ENCODE results near the gene ANKRD12.

ANKRD12 gene

DNA sequence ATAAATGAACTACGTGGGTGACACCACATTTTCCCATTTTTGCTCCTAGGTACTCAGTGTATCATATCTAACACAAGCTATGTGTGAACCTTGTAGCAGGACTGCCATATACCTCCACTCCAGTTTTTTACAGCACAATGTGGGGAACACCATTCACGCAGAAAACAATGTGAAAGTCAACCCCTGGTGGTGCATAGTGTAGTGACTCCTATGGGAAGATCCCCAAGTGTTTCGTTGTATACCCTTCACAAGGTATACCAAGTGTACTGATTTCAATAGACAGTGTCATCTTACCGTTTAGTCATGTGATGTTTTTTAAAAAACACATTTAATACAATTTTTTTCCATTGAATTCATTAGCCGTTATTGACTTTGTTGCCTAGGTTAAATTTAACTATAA is 68.1 kb downstream of the ANKRD12 start:
- Histone ChIP-seq H3K27ac (no peak overlapping the region), H3K9ac (ENCODE audit: insufficient read length) (no peak overlapping the region), H3K4me3 (no peak overlapping the region), H3K36me3 (ENCODE audit: insufficient read depth, low read length) (no peaks in the 10 kb centered on the region; the same call in 1 of the 2 replicates), H3K9me3 (ENCODE audit: low read depth, low read length) (no peaks in the 10 kb centered on the region)
- no peak for TF ChIP-seq EZH2 (IDR thresholded peaks at IDR 0.05)
- TF ChIP-seq FOXP2 (optimal IDR thresholded peaks at IDR 0.05; ENCODE audit: control extremely low read depth, extremely low read length, insufficient read depth): no peak
- TF ChIP-seq POLR2AphosphoS5 (IDR thresholded peaks at IDR 0.05; ENCODE audit: borderline replicate concordance, low read depth, low read length): no peak
- no peak for DNase-seq (ENCODE audit: low read depth, low spot score)

DNA sequence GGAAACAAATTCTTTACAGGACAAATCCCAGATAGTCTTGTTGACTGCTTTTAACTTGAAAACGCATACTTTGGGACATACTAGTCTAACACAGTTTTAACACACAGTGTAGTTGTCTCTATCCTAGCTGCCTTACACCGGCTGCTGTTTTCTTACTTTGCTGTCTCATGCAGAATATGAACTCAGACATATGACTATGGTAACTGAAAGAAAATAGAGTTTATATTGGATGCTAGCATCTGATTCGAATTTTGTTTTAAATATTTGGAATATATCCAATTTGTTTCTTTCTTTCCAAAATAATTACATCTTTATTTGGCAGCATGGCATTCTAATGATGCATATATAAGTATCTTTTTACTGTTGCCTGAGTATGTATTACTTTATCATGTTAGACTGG is 69.8 kb downstream of the ANKRD12 start:
- H3K27ac ChIP-seq: no peak overlapping the region
- peaks cover 5% of the 10 kb centered on the region for H3K36me3 ChIP-seq (ENCODE audit: insufficient read depth, low read length)
- TF ChIP-seq FOXP2 (optimal IDR thresholded peaks at IDR 0.05; ENCODE audit: control extremely low read depth, extremely low read length, insufficient read depth): no peak
- no peak for TF ChIP-seq EZH2 (IDR thresholded peaks at IDR 0.05)
- no peak for TF ChIP-seq POLR2AphosphoS5 (IDR thresholded peaks at IDR 0.05; ENCODE audit: borderline replicate concordance, low read depth, low read length)
- no peaks in the 10 kb centered on the region for H3K9me3 ChIP-seq (ENCODE audit: low read depth, low read length)
- H3K9ac ChIP-seq (ENCODE audit: insufficient read length): no peak overlapping the region
- DNase-seq (ENCODE audit: low read depth, low spot score): no peak
- no peak overlapping the region for H3K4me3 ChIP-seq

DNA sequence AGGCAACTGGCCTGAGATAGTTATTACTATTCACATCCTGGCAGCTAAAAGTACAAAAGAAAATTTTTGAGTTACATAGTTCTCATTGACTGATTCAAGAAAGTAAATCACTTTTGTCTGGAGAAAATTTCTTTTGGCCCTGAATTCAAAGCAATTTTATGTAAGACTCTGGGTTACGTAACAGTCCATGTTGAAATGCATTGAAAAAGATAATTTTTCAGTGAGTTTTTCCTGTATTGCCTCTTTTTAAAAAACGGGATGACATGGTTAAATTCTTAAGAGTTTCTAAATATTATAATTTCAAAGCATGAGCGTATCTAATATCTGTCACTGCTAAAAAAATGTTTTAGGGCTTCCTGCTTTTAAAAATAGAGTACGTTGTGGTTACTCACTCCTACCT is 72.7 kb downstream of the ANKRD12 start:
- Histone ChIP-seq H3K9me3 (ENCODE audit: low read depth, low read length) (no peaks in the 10 kb centered on the region), H3K27ac (peak overlapping the region; percentile 29), H3K36me3 (ENCODE audit: insufficient read depth, low read length) (peaks cover 23% of the 10 kb centered on the region), H3K9ac (ENCODE audit: insufficient read length) (no peak overlapping the region), H3K4me3 (no peak overlapping the region)
- peak; percentile 53 for DNase-seq (ENCODE audit: low read depth, low spot score)
- TF ChIP-seq FOXP2 (optimal IDR thresholded peaks at IDR 0.05; ENCODE audit: control extremely low read depth, extremely low read length, insufficient read depth): no peak
- no peak for TF ChIP-seq EZH2 (IDR thresholded peaks at IDR 0.05)
- no peak for TF ChIP-seq POLR2AphosphoS5 (IDR thresholded peaks at IDR 0.05; ENCODE audit: borderline replicate concordance, low read depth, low read length)

DNA sequence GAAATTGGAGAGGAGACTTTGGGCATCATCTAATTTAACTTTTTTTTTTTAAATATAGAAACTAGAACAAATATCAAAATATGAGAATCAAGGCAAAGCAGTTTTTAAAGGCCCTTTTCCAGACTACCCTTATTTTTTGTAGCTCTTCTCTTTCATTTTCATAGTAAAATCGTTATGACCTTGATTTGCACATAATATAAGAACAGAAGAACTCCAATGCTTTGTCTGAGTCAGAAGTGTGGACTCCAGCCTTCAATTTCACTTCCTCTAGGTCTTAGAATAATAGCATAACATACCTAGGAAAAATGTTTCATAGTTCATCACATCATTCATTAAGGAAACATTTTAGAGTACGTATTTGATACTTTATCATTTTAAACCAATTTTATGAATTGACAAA is 74.4 kb downstream of the ANKRD12 start:
- H3K27ac ChIP-seq: no peak overlapping the region
- no peaks in the 10 kb centered on the region for H3K9me3 ChIP-seq (ENCODE audit: low read depth, low read length)
- H3K9ac ChIP-seq (ENCODE audit: insufficient read length): no peak overlapping the region
- TF ChIP-seq FOXP2 (optimal IDR thresholded peaks at IDR 0.05; ENCODE audit: control extremely low read depth, extremely low read length, insufficient read depth) (no peak), EZH2 (IDR thresholded peaks at IDR 0.05) (no peak), POLR2AphosphoS5 (IDR thresholded peaks at IDR 0.05; ENCODE audit: borderline replicate concordance, low read depth, low read length) (no peak)
- H3K36me3 ChIP-seq (ENCODE audit: insufficient read depth, low read length): peaks cover 25% of the 10 kb centered on the region
- DNase-seq (ENCODE audit: low read depth, low spot score): no peak
- H3K4me3 ChIP-seq: no peak overlapping the region

DNA sequence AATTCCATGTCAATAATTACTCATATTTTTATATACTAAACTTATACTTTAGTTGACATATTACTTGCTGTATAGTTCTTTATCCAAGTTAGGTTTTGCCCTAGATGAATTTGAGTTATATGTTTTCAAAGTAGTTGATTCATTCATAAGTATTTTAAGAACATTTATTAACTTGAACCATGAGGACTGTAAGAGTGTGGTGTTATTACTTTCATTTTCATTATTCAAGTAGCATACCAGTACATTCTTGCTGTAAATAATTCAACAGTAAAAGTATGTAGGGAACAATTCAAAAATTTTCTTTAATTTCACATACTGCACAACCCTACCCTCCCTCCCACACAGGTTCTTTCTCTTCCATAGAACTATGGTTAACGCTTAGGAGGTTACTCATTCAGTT is 75.4 kb downstream of the ANKRD12 start:
- H3K4me3 ChIP-seq: no peak overlapping the region
- TF ChIP-seq FOXP2 (optimal IDR thresholded peaks at IDR 0.05; ENCODE audit: control extremely low read depth, extremely low read length, insufficient read depth) (no peak), POLR2AphosphoS5 (IDR thresholded peaks at IDR 0.05; ENCODE audit: borderline replicate concordance, low read depth, low read length) (no peak), EZH2 (IDR thresholded peaks at IDR 0.05) (no peak)
- no peak overlapping the region for H3K27ac ChIP-seq
- H3K36me3 ChIP-seq (ENCODE audit: insufficient read depth, low read length): peaks cover 34% of the 10 kb centered on the region
- no peaks in the 10 kb centered on the region for H3K9me3 ChIP-seq (ENCODE audit: low read depth, low read length)
- H3K9ac ChIP-seq (ENCODE audit: insufficient read length): no peak overlapping the region
- DNase-seq (ENCODE audit: low read depth, low spot score): no peak

DNA sequence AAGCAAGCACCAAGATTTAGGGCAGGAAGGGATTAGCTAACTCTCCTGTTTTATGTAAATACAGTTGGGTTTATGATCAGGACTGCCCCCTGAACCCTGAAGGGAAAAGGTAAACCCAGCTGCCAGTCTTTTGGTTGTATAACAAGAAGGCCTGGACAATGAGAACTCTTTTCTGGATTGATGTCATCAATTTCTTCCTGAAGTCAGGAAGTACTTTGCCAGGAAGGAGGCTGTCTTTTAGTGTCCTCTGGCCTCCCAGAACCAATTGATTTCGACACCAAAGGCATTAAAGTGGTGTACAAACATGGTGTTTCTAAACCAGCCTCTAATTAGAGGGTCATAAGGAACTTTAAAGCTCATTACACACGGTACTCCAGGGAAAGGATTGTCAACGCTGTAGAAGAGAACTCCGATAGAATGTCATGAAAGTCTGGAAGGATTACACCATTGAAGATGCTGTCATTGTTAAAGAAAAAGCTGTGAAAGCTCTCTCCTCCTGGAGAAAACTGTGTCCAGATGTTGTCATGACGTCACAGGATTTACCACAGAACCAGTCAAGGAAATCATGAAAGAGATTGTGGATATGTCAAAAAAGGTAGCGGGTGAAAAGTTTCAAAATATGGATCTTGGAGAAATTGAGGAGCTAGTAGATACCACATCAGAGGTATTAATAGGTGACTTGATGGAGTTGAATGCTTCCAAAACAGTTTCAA is 78.8 kb downstream of the ANKRD12 start:
- Histone ChIP-seq H3K4me3 (no peak overlapping the region), H3K9me3 (ENCODE audit: low read depth, low read length) (no peaks in the 10 kb centered on the region), H3K36me3 (ENCODE audit: insufficient read depth, low read length) (peaks cover 34% of the 10 kb centered on the region), H3K9ac (ENCODE audit: insufficient read length) (no peak overlapping the region), H3K27ac (no peak overlapping the region)
- no peak for TF ChIP-seq POLR2AphosphoS5 (IDR thresholded peaks at IDR 0.05; ENCODE audit: borderline replicate concordance, low read depth, low read length)
- TF ChIP-seq FOXP2 (optimal IDR thresholded peaks at IDR 0.05; ENCODE audit: control extremely low read depth, extremely low read length, insufficient read depth): no peak
- TF ChIP-seq EZH2 (IDR thresholded peaks at IDR 0.05): no peak
- DNase-seq (ENCODE audit: low read depth, low spot score): no peak

DNA sequence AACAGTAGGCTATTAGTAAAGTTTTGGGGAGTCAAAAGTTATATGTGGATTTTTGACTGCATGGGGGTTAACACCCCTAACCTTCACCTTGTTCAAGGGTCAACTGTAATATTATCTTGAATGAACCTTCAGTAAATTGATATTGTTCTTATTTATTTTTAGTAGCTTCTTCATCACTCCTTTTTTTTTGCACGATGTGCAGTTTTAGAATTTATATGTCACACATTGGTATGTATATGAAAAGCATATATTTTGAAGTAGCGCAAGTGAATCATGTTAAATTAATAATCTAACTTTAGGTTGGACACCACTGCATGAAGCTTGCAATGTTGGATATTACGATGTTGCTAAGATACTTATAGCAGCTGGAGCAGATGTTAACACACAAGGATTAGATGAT is 79.9 kb downstream of the ANKRD12 start:
- no peak for DNase-seq (ENCODE audit: low read depth, low spot score)
- TF ChIP-seq EZH2 (IDR thresholded peaks at IDR 0.05): no peak
- no peak for TF ChIP-seq FOXP2 (optimal IDR thresholded peaks at IDR 0.05; ENCODE audit: control extremely low read depth, extremely low read length, insufficient read depth)
- TF ChIP-seq POLR2AphosphoS5 (IDR thresholded peaks at IDR 0.05; ENCODE audit: borderline replicate concordance, low read depth, low read length): no peak
- no peak overlapping the region for H3K9ac ChIP-seq (ENCODE audit: insufficient read length)

DNA sequence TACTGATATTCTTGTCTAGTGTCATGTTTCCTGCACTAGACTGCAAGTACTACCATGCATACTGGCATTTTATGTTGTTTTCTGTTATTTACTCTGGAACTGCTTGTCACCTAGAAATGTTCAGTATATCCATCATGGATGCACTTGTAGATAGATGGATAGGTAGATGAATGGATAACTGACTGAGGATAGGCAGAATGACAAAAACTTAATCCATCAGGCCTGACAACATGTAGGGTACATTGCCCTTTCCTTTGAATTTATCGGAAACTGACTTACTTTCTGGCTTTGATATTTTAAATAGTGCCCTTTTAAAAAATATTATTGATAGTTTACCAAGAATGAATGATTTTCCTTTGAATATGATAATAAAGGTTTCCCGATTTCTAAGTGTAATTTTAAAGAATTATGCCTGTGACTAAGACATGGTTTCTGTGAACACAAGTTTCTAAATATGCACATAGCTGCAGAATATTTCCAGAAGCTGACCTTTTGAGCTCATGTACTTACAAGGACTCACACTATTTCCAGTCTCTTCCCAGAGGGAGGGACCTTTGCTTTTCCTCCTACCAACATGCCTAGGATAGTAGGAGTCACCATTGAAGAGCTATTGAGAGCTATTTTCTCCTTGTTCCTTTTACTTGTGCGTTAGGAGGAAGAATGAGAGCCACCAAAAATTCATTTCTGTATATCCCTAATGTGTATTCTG is 81.3 kb downstream of the ANKRD12 start:
- Histone ChIP-seq H3K9ac (ENCODE audit: insufficient read length) (no peak overlapping the region), H3K4me3 (no peak overlapping the region), H3K36me3 (ENCODE audit: insufficient read depth, low read length) (peaks cover 20% of the 10 kb centered on the region; the same call in 1 of the 2 replicates), H3K9me3 (ENCODE audit: low read depth, low read length) (no peaks in the 10 kb centered on the region), H3K27ac (no peak overlapping the region)
- TF ChIP-seq POLR2AphosphoS5 (IDR thresholded peaks at IDR 0.05; ENCODE audit: borderline replicate concordance, low read depth, low read length) (no peak), FOXP2 (optimal IDR thresholded peaks at IDR 0.05; ENCODE audit: control extremely low read depth, extremely low read length, insufficient read depth) (no peak), EZH2 (IDR thresholded peaks at IDR 0.05) (no peak)
- DNase-seq (ENCODE audit: low read depth, low spot score): no peak

More for the DNA sequence above, 79.9 kb downstream of the ANKRD12 start:
- Histone ChIP-seq H3K27ac (no peak overlapping the region), H3K4me3 (no peak overlapping the region), H3K9me3 (ENCODE audit: low read depth, low read length) (no peaks in the 10 kb centered on the region), H3K36me3 (ENCODE audit: insufficient read depth, low read length) (peaks cover 28% of the 10 kb centered on the region)
